HG02852 (cell line): ENCODE results near the gene GPR171.

ENCODE experiments used
- ATAC-seq: cut with Tn5 transposase; IDR thresholded peaks from one replicate; pipeline ENCODE4 v1.9.1; 2021; ENCODE audit warnings: mild to moderate bottlenecking, moderate library complexity; ENCODE audit not compliant: unreplicated experiment

The GPR171 gene

DNA sequence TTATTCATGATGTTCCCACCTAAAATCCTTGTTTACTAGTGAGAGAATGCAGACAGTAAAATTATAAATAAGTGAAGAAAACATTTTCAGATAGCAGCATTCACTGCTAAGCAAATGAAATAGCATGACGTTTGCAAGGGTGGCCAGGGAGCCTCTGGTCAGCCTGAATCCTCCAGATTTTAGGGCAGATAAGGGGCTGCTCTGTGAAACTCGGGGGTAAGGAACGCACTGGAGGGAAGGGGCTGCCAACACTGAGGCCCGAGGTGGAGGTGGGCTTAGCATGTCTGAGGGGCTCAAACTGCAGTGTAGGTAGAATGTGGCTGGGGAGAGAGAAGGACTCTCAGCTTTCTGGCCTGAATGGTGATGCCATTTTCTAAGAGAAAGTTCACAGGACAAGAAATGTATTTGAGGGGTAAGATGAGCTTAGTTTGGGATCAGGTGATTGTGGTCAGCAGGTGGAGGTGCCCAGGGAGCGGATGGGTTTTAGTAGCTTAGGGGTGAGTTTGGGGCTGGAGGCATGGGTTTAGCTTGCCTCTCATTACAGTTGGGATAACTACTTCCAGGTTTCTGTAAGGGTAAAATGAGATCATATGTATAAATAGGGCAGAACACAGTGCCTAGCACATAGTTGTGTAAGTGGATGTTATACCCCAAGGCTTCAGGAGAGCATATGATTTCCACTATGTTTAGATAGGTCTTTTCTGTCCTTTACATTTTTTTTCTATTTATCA is 20.5 kb downstream of the GPR171 start:
- no peak for ATAC-seq

DNA sequence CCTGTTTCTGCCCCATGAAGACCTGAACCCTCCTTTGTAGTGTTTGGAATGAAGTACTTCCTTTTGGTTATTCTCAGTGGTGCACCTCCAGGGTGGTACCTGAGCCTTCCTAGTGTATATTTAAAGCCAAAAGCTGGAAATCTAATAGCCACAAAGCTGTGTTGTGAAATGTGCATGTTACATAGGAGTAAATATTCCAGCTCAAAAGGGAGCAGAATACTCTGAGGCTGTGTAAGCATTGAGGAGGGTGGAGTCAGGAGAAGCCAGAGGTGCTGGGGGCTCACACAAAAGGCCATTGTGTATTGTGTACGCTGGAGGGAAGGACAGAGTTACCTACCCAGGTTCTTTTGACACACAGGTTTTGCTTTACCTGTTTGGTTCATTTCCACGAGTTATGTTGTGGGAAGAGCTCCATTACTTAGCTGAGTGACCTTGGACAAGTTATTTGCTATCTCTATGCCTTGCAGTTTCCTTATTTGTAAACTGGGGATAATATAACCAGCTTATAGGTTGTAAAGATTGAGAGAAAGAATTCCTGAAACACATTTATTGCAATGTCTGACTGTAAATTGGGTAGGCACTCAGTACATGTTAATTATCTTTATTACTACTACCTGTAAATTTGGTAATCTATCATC is 24.7 kb downstream of the GPR171 start:
- no peak for ATAC-seq

DNA sequence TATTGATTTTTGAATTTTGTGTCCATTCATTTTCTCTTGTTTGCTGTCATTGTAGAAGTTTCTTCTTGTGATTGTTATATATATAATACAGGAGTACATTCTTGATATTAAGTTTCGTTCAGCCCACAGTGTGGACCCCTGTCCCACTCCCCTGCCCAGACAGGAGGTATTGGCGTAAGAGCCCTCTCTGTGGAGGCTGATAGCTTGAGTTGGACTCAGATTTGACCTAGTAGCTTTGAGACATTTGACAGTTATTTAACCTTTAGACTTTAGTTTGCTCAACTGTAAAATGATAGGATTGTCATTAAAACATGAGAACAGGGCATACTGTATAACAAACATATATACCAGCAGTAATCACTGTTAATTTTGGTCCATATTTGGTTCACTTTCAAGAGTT is 27.1 kb downstream of the GPR171 start:
- no peak for ATAC-seq

DNA sequence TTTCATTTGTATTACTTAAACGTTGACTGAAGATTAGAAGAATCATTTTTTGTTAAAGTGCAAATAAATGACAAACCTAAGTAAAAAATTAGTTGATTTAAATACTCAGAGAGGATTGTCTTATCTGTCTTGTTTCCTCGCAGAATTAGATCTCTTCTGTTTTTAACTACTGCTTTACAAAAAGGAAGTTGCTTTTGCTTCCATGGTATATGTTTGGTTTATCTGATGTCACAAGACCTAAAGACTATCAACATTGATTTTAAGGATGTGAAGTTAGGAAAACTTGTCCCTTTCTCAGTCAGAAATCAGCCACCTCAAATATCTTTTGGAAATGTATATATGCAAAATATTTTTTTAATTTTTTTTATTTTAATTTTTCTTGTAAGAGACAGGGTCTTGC is 28.7 kb downstream of the GPR171 start:
- ATAC-seq = no peak

DNA sequence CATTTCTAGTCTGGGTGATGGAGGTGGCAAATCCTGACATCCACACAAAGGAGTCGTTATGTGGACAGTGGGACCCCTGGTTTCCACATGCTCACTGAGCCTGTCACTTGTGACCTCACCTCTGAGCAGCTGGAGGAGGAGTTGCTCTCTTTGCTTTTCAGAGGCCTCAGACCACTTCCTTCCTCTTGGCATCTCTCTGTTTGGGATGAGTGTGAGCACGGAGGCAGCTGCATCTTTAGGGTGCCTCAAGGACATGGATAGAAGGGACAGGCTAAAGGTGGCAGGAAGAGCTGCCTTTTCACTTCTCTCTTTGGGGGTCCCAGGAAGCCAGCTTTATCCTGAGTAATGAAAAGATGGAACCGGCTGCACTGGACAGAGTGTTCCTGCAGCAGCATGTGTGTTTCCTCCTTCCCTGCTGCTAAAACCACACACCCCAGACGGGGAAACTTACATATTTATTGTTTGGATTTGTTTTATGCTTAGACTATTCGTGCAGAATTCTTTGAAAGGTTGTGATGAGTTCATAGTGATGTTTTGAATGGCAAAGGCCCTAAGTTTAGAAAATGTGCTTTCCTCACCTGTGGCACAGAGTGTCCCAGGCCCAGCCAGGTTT is 31.8 kb downstream of the GPR171 start:
- peak; percentile 58 for ATAC-seq

DNA sequence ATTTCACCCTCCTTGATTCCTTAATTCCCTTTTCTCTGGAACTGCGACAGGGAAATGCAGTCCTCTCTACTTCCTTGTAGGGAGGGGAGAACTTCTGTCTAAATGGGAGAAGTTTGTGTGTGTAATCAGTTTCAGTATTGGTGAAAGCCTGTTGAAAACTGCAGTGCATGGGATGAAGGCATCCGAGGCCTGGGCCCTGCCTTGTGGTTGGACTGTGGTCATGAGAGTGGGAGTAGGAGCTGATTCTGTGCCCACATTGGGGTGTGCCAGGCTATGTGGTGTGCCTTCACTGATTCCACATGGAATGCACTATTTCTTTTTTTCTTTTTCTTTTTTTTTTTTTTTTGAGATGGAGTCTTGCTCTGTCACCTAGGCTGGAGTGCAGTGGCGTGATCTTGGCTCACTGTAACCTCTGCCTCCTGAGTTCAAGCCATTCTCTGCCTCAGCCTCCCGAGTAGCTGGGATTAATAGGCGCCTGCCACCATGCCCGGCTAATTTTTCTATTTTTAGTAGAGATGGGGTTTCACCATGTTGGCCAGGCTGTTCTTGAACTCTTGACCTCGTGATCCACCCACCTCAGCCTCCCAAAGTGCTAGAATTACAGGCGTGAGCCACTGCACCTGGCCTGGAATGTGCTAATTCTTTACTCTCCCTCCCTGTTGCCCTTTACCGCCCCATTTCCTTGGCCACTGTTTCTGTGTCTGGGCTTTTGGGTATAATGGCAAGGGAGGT is 32.9 kb downstream of the GPR171 start:
- ATAC-seq = peak; percentile 49

DNA sequence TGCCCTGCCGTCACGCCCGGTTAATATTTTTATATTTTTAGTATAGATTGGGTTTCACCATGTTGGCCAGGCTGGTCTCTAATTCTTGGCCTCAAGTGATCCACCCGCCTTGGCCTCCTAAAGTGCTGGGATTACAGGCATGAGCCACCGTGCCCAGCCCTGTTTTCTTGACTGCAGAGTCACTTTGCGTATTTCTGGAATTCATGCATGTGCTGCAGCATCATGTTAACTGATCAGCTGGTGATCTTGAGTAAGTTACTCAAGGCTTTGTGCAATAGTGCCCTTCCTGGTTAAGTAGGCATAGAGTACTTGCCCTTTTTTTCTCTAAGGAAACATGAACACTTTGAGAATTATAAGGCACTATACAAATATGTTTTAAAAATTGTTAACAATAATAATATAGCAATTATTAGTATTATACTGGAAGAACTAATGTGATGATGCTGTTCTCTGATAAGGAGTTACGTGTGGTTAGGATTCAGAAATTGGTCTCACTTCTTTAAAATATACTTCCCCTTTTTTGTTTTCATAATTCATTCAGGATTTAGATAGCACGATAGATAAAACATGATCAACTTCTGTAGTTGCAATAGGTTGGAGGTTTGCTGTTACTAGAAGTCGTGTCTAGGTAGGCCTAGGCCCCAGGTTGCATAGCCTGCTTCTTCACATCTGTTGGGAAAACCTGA is 33.6 kb downstream of the GPR171 start:
- peak; percentile 53 for ATAC-seq

DNA sequence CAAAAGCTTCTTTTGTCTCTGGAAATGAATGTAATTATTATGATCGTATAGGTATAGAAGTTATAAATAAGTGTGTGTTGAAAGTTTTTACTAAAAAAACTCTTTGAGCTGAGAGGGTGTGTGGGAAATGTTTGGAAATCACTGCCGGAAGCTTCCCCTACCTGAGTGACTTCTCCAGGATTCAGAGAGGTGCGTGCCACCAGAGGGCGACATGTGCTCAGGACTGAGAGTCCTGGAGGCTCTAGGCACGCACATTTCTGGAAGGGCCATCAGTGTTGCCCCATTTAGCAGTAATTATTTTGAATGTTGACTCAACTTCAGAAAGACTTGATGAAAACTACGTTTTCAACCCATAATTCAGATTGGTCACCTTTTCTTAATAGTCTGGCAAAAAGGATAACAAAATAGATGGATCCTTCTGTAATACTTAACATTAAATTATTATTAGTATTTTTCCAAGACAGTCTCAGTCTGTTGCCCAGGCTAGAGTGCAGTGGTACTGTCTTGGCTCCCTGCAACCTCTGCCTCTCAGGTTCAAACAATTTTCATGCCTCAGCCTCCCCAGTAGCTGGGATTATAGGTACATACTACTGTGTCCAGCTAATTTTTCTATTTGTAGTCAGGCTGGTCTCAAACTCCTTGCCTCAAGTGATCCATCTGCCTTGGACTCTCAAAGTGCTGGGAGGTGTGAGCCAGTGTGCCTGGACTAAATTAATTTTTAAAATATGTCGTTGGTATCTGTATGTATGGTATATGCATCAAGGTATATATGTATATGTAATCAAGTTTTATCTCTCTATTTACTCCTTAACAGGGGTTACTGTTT is 34.5 kb downstream of the GPR171 start:
- peak; percentile 41 for ATAC-seq

DNA sequence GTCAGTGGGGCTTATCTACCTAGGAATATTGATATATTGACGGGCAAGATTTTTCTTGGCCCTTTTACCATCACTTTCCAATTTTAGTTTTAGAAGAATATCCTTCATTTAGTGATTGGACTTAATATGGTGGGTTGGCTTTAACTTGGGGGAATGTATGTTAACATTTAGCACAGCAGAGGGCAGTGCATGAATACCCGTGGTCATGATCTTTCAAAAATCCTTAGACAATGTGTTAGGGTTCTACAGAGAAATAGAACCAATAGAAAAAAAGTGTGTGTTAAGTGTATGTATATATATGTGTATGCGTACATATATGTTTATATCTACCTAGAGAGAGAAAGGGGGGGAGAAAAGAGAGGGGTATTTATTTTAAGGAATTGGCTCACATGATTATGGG is 36.9 kb downstream of the GPR171 start:
- ATAC-seq = no peak

DNA sequence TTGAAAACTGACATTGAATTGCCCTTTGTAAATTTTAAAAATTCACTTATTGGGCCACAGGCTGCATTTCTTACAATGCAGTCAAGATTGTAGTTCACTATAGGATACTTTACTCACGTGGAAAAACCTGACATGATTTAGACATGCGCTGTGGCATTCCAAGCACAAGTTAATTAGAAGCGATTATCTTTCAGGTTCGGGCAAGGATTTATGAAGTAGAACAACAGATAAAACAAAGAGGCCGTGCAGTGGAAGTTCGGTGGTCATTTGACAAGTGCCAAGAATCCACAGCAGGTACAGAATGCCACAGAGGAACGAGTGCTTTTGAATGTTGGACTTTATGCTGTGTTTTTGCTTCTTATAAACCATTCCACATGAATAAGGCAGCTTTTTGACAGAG is 37.8 kb downstream of the GPR171 start:
- no peak for ATAC-seq

DNA sequence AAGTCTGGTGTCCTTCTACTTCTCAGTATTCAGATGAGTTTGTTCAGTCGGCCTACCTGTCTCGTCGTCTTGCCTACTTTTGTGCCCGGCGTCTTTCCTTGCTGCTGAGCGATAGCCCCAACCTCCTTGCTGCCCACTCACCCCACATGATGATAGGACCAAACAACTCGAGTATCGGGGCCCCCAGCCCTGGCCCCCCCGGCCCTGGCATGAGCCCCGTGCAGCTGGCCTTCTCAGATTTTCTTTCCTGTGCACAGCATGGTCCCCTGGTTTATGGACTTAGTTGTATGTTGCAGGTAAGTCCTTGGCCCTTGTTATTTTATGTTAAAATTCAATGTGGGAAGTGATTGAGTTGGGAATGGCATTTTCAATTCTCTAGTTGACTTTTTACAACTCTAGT is 43.2 kb downstream of the GPR171 start:
- no peak for ATAC-seq

DNA sequence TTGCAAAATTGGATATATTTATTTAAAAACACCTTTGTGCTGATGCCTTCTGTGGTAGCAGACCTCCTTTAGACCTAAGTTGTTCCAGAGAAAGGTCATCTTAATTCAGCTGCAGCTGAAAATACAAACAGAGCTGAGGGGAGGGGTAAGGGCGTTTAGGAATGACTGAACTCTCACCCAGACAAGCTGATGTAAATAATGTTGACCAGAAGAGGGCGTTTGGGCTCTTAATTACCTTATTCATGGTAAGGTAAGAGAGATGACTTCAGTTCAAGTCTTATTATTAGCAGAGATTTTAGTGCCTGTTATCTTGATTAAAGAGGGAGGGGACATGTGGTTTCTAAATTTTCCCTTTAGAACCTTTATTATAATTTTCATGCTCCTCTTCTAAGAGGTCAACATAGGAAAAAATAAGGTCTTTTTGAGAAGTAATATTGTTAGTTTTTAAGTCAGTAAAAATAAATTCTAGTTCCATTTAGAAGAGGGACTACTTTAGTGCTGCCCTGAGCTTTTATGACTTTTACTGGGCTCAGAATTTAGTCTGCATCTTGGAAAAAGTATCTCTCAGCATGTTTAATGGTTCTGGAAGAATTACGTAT is 46.3 kb downstream of the GPR171 start:
- ATAC-seq = peak; percentile 89

DNA sequence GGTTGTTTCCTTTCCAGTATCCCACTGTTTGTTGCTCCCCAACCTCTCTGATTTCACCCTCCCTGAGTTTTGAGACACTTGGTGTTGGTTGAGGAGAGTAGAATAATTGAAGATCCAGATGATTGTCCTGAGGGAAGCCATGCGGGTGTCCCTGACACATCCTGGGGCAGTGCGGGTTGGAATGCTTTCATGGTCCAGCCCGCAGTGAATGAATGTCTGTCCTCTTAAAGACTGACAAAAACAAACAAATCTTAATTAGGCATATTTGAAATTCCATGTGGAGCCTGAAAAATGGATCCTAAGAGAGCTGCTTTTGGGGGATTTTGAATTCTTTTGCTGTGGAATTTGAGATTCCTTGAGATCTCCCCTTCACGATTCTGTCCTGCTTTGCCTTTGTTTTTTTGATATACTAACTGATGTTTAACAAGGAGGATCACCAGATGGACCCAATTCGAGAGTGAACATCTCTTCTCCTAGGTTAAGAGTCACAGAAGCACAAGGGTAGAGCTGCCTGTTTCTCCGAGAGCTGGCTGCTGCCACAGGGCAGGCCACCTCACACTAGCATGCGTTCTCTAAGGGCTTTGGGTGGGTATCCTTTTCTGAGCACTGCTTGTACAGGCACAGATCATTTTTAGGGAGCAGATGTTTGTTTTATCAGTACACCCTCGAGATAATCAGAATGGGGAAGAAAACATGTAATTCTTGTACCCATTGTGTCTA is 47.4 kb downstream of the GPR171 start:
- ATAC-seq = no peak

DNA sequence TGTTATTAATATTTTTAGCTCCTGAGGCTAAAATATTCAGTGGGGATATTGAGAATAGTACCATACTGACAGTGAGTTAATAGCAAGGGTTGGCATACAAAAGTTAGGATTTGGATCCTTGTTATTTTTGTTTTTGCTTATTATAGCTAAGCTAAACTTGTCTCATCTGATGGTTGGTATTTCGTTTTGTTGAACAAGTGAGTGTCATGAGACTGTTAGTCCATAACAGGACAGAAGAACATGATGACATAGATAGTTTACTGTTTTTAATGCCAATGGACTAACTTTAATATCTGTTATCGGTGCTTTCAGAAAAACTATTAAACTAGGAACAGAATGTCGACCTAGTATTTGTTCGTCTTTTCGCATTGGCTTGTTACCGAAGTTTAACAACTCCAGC is 48.5 kb downstream of the GPR171 start:
- ATAC-seq = no peak

DNA sequence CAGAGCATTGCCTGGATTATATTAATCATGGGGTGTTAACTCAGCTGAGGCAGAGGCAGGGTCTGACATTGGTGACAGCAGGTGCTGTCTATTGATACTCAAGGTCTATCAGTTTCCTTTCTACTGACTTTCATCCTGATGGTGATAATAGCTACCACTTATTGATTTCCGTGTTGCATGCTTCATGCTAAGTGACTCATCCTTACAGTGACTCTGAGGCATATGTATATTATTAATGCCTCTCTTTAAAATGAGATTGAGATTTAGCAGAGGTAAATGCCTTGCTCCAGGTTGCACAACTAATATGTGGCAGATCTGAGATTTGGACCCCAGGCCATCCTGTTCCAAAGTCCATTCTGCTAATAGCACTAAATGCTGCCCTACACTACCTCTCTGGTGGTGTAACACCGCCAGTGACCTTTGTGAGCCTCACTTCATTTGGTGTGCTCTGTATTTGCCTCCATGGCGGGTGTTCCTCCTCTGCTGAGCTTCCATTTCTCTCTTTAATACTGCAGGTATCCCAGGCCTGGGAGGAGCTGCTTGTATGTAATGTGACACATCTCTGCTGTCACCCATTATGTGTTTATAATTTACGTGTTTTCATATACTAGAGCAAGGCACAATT is 50.4 kb downstream of the GPR171 start:
- ATAC-seq = no peak
